Body of pancreas (tissue), 4 donors: ENCODE results near the gene NCAPD2. TPM values are rescaled to one million over a fixed set of nuclear protein-coding genes. Genes with fewer than 3 reads are reported as not detected.

ENCODE experiments used
- ATAC-seq: fragments of 150-250 bp; one replicate; pipeline ENCODE4 v1.9.1; 2016
- DNase-seq, 4 donors: peaks; one replicate each; pipeline ENCODE4 v3.0.0-alpha.2; 2019
- H3K27ac ChIP-seq, 4 donors: fragments of 200-600 bp; sonication (generic); 1 replicate in 3 of 4; 2 replicates in 1 of 4; pipeline versions ENCODE4 v1.5.1 to v1.6.1; 2016 to 2019; ENCODE audit warnings: mild to moderate bottlenecking in 1 of 4, mixed read lengths in 1 of 4, moderate library complexity in 1 of 4
- H3K27me3 ChIP-seq, 2 donors: fragments of 200-600 bp; sonication (generic); one replicate each; pipeline ENCODE4 v1.6.0; 2016; ENCODE audit warnings: mild to moderate bottlenecking in 1 of 2
- H3K36me3 ChIP-seq, 2 donors: fragments of 200-600 bp; sonication (generic); replicated peaks in 1 of 2; 2 replicates each; pipeline ENCODE4 v1.5.1; 2016; ENCODE audit warnings: low read depth in 2 of 2; ENCODE audit not compliant: insufficient read depth in 1 of 2
- H3K4me1 ChIP-seq: fragments of 200-600 bp; sonication (generic); one replicate; pipeline ENCODE4 v1.6.0; 2016
- H3K4me3 ChIP-seq, 2 donors: fragments of 200-600 bp; sonication (generic); 1 replicate in 1 of 2; 2 replicates in 1 of 2; pipeline ENCODE4 v1.5.1; 2016 to 2019
- H3K9me3 ChIP-seq, 3 donors: fragments of 200-600 bp; sonication (generic); 1 replicate in 2 of 3; 2 replicates in 1 of 3; pipeline ENCODE4 v1.5.1; 2016
- CTCF ChIP-seq, 7 experiments: fragments of 450-650 bp in 4 of 7; fragments of 200-600 bp in 3 of 7; sonication (generic) in 3 of 7; IDR thresholded peaks; one replicate each; pipeline ENCODE4 v1.5.1; 2016 to 2019; ENCODE audit warnings: antibody characterized with exemption in 7 of 7
- POLR2A ChIP-seq, 3 donors: fragments of 450-650 bp; IDR thresholded peaks; one replicate each; pipeline ENCODE4 v1.6.1; 2016; ENCODE audit warnings: antibody characterized with exemption in 3 of 3, mild to moderate bottlenecking in 2 of 3
- WGBS, 2 donors: methylation state at CpG; one replicate each; pipeline ENCODE4 v1.1.5; 2017; 5-methylcytosine and 5-hydroxymethylcytosine counted together
- intact Hi-C: fragments of 100-400 bp; cut with DNase I; formaldehyde crosslinking; loops from one replicate; pipeline ENCODE4 v1.15.1; 2023
- total RNA-seq, 2 donors: library from RNA; depleted of rRNA; stranded (reverse); fragments of >200 nt; gene quantifications; one replicate each; pipeline ENCODE4 v1.1.0, GENCODE V29; 2016

NCAPD2 gene
- total RNA-seq, 2 donors from 2014 or later = 9.3 to 46.1 TPM

- TF ChIP-seq POLR2A (IDR thresholded peaks at IDR 0.05) = no peak
- no peak for TF ChIP-seq CTCF (IDR thresholded peaks at IDR 0.05)
- peaks cover 44% of the 10 kb centered on the region for H3K4me1 ChIP-seq
Observed at GRCh38 chr12:6533653-6533922, 39.7 kb downstream of the NCAPD2 start.

GRCh38 chr12:6533923-6534694, 40.2 kb downstream of the NCAPD2 start, which contains the start of gene GAPDH:
TSS of gene GAPDH (plus strand) at chr12:6534517. CDS start at chr12:6534833, 316 bp downstream.
- peaks cover 0 to 33% of the 10 kb centered on the region in 2 donors for H3K36me3 ChIP-seq
- peak within 1 kb of the TSS; percentile 79 to 95 (median 86) for H3K27ac ChIP-seq
- no peaks in the 10 kb centered on the region for H3K9me3 ChIP-seq
- TF ChIP-seq POLR2A (IDR thresholded peaks at IDR 0.05) (peak; percentile 87 to 97 (median 97)), CTCF (IDR thresholded peaks at IDR 0.05) (no peak)
- WGBS, 2 donors = 0 to 1% methylated on average over 28 to 60 of the region's 62 CpGs
- H3K4me1 ChIP-seq = peaks cover 44% of the 10 kb centered on the region
- peak; percentile 86 for ATAC-seq
- no peaks in the 10 kb centered on the region for H3K27me3 ChIP-seq
- intact Hi-C loops = no loop called here
- H3K4me3 ChIP-seq = peak within 1 kb of the TSS; percentile 84 to 91
- DNase-seq = peak; percentile 88 to 95 (median 92)

More at GRCh38 chr12:6533653-6533922, 39.7 kb downstream of the NCAPD2 start:
- H3K4me3 ChIP-seq = peak overlapping the region; percentile 36 to 91
- peak; percentile 17 for ATAC-seq
- H3K27ac ChIP-seq = peak overlapping the region; percentile 79 to 95 (median 86)
- WGBS, 2 donors = 0 to 1% methylated on average over 1 to 9 of the region's 9 CpGs
- peaks cover 0 to 33% of the 10 kb centered on the region in 2 donors for H3K36me3 ChIP-seq
- peak in 1 of 4 donors; percentile 63 for DNase-seq
- no peaks in the 10 kb centered on the region for H3K9me3 ChIP-seq
- intact Hi-C loops = no loop called here
- no peaks in the 10 kb centered on the region for H3K27me3 ChIP-seq

- WGBS, 2 donors = 0% methylated on average over 2 to 24 of the region's 25 CpGs
- no peaks in the 10 kb centered on the region for H3K27me3 ChIP-seq
Observed at GRCh38 chr12:6534695-6534944, 40.7 kb downstream of the NCAPD2 start.

GRCh38 chr12:6534945-6535696, 41.2 kb downstream of the NCAPD2 start:
- no peaks in the 10 kb centered on the region for H3K9me3 ChIP-seq
- H3K27me3 ChIP-seq = no peaks in the 10 kb centered on the region
- WGBS, 2 donors = 0 to 2% methylated on average over 16 to 52 of the region's 52 CpGs
- peaks cover 0 to 24% of the 10 kb centered on the region in 2 donors for H3K36me3 ChIP-seq
- TF ChIP-seq POLR2A (IDR thresholded peaks at IDR 0.05) = peak in 1 of 3 donors; percentile 31
- TF ChIP-seq CTCF (IDR thresholded peaks at IDR 0.05) = peak in 2 of 7 experiments; percentile 5 to 9
- H3K4me3 ChIP-seq = peak overlapping the region; percentile 84 to 91
- H3K27ac ChIP-seq = peak overlapping the region; percentile 79 to 95 (median 86)
- DNase-seq (peak; percentile 67 to 79 (median 74)), ATAC-seq (peak; percentile 40)
- intact Hi-C loops = no loop called here
- H3K4me1 ChIP-seq = peaks cover 44% of the 10 kb centered on the region

More at GRCh38 chr12:6534695-6534944, 40.7 kb downstream of the NCAPD2 start:
- DNase-seq (no peak), ATAC-seq (peak; percentile 49)
- Histone ChIP-seq H3K27ac (peak overlapping the region; percentile 79 to 95 (median 86)), H3K9me3 (no peaks in the 10 kb centered on the region), H3K36me3 (peaks cover 0 to 28% of the 10 kb centered on the region in 2 donors), H3K4me3 (peak overlapping the region; percentile 84 to 91), H3K4me1 (peaks cover 44% of the 10 kb centered on the region)
- TF ChIP-seq POLR2A (IDR thresholded peaks at IDR 0.05) (no peak), CTCF (IDR thresholded peaks at IDR 0.05) (no peak)
- intact Hi-C loops = no loop called here
